Fibroblast of lung (primary cell): ENCODE data around the gene C6orf136.

ENCODE experiments used
- CTCF ChIP-seq, 2 donors: IDR thresholded peaks in 1 of 2; conservative IDR thresholded peaks in 1 of 2; 1 replicate in 1 of 2; 2 replicates in 1 of 2; pipeline ENCODE4 v1.5.1; 2011 to 2012; ENCODE audit warnings: low read length in 2 of 2, control low read depth in 1 of 2, inconsistent platforms in 1 of 2, low read depth in 1 of 2, mild to moderate bottlenecking in 1 of 2
- EZH2 ChIP-seq: IDR thresholded peaks from 2 replicates; pipeline ENCODE4 v1.5.1; 2012; ENCODE audit warnings: low read length, control low read depth, mild to moderate bottlenecking; ENCODE audit errors: missing control alignments

- TF ChIP-seq CTCF (conservative IDR thresholded peaks at IDR 0.05 in 1 of 2, IDR thresholded peaks at IDR 0.05 in 1 of 2; ENCODE audit: low read depth in 1 of 2, low read length in 2 of 2) (no peak), EZH2 (no peak)
Measured at GRCh38 chr6:30683980-30684338, 37.0 kb downstream of the C6orf136 start.
